NT2/D1 (cell line): ENCODE measurements around the gene BANF1.

Source experiments
- SUZ12 ChIP-seq: IDR thresholded peaks from 2 replicates; pipeline ENCODE4 v1.6.1; 2011; ENCODE audit not compliant: insufficient read length, insufficient read depth; ENCODE audit errors: extremely low read depth
- YY1 ChIP-seq: IDR thresholded peaks from 2 replicates; pipeline ENCODE4 v1.6.1; 2011; ENCODE audit not compliant: insufficient read length, insufficient read depth
- ZNF274 ChIP-seq: IDR thresholded peaks from 2 replicates; pipeline ENCODE4 v1.6.1; 2011; ENCODE audit warnings: mild to moderate bottlenecking, low read depth, low read length

GRCh38 chr11:66020212-66020611, 17.9 kb downstream of the BANF1 start:
- no peak for TF ChIP-seq YY1
- TF ChIP-seq ZNF274: no peak
- TF ChIP-seq SUZ12: no peak
